Forelimb muscle (tissue), 1 donor: ENCODE results near the gene LRRC71. TPM values are rescaled to one million over a fixed set of nuclear protein-coding genes. Genes with fewer than 3 reads are reported as not detected.

Source experiments
- DNase-seq: peaks from one replicate; pipeline ENCODE4 v3.0.0-alpha.2; 2013; ENCODE audit warnings: low read depth
- polyA plus RNA-seq: library from polyadenylated mRNA; unstranded; fragments of 120-200 nt; gene quantifications from one replicate; pipeline ENCODE4 v1.2.1, GENCODE V29; 2013; ENCODE audit not compliant: insufficient read length

LRRC71 gene
- polyA plus RNA-seq, 1 donor, result 1.2 TPM

DNA sequence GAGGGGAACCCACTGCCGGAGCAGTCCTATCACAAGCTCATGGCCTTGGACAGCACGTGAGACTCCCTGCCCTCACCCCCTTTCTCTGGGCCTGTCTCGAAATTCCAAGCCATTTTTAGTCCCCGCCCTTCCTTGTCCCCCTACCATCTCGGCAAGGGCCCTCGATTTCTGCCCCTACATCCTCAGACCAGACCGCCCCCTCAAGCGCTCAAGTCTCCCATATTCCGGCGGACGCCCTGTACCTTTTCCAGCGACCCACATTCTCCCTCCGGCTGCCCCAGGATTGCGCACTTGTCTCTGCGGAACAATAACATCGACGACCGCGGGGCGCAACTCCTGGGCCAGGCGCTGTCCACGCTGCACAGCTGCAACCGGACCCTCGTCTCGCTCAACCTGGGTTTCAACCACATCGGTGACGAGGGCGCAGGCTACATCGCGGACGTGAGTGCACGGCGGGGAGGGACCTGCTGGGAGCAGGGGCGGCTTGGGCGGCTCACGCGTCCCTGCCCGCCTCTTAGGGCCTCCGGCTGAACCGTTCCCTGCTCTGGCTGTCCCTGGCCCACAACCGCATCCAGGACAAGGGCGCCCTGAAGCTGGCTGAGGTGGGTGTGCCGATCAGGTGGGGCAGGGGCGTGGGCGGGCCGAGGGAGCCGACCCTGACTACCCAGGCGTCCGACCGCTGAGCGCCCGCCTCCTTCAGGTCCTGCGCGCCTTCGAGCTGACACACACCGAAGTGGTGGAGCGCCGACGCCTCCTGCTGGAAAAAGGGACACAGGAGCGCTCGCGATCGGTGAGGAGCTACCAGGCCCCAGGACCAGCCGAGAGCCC lies 7.0 kb downstream of the LRRC71 start:
- no peak for DNase-seq

DNA sequence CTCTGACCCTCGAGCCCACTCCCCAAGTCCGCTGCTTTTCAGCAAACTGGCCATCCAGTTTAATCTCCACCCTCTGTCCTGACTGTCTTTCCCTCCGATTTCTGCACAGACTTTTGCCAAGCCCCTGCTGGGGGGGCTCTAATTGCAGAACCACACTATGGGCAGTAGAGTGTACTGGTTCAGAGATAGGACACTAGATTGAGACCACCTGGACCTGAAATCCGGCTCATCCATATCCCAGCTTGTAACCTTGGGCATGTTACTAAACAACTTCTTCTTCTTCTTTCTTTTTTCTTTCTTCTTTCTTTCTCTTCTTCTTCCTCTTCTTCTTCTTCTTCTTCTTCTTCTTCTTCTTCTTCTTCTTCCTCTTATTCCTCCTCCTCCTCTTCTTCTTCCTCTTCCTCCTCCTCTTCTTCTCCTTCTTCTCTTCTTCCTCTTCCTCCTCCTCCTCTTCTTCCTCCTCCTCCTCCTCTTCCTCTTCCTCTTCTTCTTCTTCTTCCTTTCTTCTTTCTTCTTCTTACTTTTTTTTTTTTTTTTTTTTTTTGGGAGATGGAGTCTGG lies 7.7 kb downstream of the LRRC71 start:
- no peak for DNase-seq

DNA sequence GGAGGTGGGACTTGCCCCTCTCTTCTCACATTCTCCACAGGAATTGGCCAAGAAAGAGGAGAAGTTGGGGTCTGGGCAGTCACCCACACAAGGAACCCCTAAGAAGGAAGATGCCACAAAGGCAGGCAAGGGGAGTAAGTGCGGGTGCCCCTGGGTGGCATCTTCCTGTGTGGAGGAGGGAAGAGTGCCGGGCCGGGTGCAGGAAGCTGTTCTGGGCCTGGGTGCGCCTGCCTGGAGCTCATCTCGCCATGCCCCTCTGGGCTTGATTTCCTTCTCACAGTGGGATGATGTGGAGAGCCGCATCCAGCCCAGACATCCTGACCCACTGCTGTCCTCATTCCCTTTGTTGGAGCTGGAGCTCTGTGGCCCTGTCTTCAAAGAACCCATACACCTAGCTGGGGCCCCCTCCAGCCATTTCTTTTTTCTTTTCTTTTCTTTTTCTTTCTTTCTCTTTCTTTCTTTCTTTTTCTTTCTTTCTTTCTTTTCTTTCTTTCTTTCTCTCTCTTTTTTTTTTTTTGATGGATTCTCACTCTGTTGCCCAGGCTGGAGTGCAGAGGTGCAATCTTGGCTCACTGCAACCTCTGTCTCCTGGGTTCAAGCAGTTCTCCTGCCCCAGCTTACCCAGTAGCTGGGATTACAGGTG lies 9.3 kb downstream of the LRRC71 start:
- DNase-seq, result no peak

DNA sequence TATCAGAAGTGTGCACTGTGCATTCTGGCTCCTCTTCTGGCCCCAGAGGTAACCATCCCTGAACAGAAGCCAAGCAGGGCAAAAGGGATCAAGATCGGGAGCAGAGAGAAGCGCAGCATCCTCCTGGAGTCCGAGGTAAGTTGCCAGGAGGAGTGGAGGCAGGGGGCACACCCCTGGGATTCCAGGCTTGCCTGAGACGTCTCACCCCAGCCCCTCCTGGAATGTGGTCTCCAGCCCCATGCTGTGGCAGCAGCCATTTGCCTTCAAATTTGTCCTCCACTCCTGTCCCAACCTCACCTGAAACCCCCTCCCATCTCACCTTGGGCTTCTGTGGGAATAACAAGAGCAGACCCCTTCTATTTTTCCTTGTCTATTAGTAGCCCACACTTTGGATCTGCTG lies 10.1 kb downstream of the LRRC71 start:
- DNase-seq, result no peak

DNA sequence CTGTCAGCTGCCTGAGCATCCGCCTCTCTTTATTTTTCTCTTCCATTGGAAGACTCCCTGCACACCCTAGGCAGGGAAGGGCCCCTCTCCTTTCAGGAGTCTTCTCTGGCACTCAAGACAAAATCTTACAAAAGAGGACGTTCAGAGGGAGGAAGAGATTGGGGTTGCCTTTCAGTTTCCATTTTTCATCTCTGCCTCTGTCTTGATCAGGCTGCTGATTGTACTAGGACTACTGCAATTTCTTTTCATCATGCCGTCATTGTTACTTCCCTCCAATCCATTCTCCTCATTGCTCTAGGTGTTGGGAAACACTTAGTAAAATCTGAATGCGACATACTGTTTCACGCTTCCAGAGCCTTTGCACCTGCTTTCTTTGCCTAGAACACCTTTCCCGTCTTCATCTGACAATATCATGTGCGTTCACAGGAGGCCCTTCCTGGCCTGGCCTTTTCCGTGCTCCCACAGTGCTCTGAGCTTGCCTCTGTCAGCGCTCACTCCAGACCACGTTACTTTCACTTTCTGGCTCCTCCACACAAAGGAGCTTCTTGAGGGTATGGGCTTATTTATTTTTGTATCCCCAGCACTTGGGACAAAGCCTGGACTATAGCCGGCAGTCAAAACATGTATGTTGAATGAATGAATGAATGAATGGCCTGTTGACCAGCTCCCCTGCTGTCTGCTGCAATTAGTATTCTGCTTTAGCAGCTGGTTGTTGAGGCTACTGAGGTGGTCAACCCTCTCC lies 10.9 kb downstream of the LRRC71 start:
- DNase-seq, result no peak

DNA sequence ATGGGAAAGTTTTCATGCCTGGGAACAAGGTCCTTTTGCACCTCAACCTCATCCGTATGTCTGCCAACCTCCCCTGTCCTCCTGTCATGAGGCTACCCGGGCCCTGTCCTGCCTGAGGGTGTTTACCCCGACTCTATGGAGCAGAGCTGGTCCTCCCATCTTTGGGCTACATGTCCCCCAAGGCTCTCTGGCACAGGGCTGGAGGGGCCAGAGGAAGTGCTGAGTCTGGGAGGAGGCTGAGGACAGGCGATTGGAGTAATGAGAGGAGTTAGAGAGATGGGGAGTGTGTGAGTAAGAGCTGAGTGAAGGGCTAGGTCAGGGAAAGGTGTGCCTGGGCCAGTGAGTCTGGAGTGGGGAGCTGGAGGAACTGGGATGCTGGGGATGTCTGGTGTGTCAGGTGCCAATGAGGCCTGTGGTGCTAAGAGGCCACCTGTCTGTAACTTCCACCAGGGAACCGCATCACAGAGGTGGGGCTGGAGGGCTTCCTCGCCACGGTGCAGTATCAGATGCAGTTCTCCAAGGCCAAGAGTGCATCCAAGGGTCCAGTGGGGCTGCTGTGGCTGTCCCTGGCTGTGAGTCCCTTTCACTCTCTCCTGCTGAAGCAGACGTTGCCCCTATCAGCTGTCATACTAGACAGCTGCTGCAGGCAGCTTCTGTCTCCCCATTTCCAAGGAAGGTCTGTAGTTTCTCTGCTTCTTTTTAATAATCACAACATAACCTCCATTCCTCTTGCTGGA lies 11.7 kb downstream of the LRRC71 start:
- DNase-seq, result no peak

DNA sequence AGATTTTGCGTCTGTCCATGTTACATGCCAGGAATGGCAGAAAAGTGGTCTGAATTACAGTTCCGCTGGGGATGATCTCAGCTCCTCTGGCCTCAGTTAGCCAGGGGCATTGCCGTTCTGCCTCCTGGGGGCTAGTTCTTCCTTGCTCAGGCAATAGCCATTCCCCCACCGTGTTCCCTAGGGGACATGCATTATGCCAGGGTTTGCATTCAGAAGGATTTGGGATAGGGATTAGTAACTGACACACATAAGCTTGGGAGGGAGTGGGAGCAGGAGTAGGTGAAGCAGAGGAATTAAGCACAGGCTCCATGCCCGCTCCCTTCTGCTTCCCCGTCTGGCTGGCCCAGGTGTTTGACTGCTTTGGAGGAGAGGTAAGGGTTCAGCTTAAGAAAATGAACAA lies 12.7 kb downstream of the LRRC71 start:
- no peak for DNase-seq

DNA sequence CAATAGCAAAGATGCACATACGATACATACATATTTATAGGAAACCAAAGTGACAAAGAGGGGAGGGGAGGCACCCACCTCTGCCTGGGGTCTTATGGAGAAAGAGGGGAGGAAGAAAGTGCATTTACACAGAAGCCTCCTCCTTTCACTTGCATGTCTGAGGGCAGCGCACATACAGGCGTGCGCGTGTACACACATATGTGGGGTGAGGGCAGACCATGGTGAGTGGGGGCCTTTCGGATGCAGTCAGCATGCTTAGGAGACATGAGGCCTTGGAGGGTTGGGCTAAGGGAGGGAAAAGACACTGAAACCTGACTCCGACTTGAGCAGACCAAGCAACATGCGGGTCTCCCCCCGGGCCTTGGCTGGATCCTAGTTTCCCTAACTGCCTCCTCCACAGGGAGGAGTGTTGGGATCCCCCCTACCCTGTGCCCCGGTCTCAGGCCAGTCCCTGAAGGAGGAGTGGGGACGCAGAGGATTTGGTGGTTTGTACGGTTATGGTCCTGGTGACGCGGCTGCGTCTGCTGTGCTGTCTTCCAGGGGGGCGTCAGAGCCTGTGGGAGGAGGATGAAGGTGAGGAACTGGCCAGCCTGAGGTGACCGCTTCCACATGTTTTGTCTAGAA lies 15.2 kb downstream of the LRRC71 start:
- DNase-seq, result no peak

DNA sequence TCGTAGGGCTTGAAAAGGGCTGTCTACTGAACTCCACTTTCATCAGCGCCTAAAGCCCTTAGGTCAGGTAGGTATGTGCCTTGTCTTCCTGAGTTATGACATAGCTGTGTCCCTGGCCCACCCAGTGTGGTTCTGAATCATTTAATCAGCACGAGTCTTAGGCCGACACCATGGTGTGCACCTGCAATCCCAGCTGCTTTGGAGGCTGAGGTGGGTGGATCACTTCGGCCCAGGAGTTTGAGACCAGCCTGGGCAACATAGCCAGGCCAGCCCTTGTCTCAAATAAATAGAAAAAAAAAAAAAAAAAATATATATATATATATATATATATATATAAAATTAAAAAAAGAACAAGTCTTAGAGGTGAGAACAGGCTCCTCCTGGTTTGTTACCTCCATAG lies 15.8 kb downstream of the LRRC71 start:
- no peak for DNase-seq

DNA sequence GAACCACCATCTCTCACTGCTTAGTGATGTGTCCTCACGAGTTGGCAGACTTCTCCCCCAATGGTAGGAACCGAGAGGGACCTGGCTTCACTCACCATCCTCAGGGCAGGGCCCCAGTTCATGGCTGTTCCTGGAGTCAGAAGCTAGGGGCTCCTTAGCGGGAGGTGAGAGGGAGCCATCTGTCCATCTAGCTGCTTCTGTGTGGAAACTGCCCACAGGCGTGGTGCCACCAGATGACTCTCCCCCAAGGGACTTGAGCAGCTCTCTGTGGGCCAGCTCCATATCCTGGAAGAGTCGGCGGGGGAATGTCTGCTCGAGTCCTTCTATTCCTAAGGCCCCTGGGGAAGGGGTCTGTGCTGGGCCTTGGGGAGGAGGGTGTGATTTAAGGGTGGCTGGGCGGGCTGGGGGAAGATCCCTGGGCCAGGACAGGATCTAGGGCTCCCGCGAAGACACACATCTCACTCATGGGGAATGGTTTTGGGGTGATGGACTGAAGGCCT lies 16.3 kb downstream of the LRRC71 start:
- no peak for DNase-seq

DNA sequence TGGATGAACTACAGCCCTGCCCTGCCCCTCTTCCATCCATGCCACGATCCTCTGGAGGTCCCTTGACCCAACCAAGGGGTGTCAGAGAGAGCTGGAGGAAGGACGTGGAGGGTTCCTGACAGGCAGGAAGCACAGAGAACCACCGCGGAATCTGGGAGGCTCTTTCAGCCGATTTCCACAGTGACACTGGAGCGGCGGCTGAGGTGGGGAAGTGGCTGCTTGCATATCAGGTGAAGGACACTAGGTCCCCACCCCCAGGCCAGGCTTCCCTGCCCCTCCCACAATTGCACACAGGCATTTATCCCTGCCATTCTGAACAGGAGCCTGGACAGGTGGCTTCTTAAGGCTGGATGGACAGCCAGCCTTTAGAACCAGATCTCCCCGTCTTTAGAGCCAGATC lies 17.5 kb downstream of the LRRC71 start:
- DNase-seq, result no peak

DNA sequence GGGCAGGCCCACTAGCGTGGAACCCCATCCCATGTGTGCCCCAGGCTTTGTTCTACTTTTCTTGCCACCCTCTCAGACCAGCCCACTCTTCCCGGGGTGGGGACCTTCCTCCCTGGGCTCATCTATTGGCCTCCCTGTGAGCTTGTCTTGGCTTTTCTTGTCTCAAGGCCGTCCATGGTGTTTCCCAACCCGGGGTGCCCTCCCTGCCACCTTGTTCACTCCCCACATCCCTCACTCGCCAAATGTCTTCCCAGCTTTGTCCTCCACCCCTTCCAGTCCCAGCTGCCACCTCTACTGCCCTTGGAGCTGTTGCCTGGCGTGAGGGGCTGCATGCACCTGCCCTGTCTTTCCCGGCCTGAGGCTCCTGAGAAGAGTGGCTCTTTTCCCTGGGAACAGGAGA lies 18.4 kb downstream of the LRRC71 start:
- no peak for DNase-seq

DNA sequence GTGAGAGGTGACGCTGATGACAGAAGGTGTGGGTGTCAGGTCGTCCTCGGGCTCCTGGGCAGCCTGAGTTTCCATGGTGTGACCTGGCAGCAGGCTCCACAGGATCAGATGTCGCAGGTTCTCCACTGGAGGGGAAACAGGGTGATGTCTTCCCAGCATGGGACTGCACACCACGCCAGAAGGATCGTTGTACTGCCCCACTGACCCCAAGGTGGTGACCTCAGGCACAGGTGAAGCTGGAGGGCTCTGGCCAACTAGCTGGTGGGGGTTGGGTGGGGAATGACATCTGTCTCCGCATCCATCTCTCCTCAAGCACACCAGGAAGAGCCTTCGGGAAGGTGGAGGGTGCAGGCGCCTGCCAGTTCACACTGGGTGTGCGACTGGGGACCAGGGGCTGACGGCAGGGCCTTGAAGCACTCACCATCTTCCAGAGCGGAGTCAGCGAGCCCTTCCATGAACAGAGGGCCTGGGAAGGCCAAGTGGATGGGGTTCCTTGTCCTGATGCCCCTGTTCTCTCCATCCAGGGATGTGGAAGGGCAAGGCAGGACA lies 19.4 kb downstream of the LRRC71 start:
- DNase-seq, result no peak

DNA sequence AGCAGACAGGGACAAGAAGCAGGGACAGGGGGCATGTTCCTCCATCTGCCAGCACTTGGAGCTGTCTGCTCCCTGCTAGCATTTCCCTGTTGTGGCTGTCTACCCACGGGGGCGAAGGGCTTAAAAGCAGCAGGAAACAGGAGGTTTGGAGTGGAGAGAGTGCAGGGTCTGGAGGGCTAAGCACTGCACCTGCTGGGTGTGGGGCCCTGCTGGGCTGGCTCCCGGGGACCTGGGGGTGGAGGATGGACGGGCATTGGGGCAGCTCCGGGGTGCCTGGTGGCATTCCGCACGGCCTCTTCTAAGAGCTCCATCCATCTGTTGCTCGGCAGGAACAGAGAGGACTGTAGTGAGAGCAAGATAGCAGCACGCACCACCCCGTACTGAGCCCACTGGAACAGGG lies 21.2 kb downstream of the LRRC71 start:
- DNase-seq, result no peak

DNA sequence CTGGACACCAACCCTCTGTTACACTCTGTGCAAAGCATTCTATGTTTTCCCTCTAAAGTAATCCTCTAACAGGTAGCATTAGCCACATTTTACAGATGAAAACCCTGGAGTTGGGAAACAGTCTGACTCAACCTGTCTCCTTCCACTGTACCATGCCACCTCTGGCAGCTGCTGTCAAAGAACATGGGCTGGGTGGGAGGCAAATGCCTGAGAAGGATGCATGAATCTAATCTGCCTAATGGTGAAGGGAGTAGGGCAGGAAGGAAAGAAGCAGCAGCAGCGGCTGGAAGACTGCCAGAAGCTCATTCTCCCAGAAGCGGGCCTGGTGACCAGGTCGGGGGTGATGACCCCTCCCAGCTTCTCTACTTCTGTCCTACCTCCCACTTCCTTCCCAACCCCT lies 21.7 kb downstream of the LRRC71 start:
- no peak for DNase-seq

DNA sequence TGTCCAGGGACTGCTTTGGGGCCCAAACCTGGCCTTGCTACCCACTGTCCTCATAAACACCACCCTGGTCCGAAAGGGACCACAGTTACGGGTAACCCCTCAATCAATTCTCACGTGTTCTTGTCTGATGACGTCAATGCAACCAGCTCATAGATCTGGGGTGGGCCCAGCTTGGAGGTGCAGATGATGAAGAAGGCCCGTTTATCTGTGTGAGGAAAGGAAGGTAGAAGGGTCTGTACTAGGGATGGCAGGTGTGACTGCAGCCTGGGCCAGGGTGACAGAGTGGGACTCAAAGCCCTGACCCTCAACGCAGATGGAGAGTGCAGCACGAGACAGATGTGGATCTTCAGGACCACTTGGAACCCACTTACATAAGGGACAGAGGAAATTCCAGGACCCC lies 22.1 kb downstream of the LRRC71 start:
- no peak for DNase-seq

DNA sequence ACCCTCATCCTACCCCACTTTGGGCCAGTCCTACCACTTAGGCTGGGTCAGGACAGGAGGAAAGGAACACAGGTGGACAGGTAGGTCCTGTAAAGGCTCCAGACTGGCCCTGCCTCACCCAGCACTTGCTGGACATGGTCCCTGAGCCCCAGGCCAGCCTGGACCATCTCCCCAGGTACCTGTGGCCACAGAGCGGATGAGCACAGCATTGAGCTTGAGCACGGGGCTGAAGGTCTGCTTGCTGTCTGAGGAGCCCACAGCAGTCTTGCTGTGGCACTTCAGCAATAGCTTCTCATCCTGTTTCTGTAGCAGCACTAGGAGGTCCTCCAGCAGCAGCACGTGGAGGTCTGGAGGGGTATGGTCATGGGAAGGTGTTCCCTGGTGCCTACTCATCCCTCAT lies 23.3 kb downstream of the LRRC71 start:
- no peak for DNase-seq

DNA sequence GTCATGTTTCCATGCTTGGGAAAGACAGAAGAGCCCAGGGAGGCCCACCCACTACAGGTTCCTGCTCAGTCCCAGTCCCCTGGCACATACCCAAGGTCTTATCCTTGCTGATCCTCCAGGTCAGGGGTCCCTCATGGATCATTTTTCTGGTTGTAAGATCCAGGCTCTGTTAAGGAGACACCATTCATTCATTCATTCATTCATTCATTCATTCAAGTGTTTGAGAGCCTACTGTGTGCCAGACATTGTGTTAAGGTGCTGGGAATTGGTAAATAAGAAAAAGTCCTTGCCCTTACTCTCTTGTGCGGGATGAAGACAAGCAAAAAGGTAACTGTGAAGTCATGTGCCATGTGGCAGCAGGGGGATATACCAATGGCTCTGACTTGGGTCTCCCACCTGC lies 23.8 kb downstream of the LRRC71 start:
- DNase-seq, result no peak

DNA sequence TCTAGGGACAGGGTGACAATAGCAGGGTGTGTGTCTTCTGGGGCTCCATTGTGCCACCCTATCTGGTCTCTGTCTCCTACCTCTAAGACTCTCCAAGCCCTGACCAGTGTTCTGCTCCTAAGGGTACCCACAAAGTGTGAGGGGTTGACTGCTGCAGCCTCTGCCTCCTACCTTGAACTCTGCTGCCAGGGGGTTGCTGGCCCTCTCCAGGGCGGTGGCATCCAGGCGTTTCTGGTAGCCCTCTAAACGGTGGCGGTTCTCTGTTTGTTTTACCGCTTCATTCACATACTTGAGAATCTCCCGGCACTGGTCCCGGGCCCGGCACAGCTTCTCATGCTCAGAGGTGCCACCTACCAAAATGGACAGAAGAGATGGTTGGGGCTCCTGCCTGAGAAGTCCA lies 24.4 kb downstream of the LRRC71 start:
- DNase-seq, result no peak

DNA sequence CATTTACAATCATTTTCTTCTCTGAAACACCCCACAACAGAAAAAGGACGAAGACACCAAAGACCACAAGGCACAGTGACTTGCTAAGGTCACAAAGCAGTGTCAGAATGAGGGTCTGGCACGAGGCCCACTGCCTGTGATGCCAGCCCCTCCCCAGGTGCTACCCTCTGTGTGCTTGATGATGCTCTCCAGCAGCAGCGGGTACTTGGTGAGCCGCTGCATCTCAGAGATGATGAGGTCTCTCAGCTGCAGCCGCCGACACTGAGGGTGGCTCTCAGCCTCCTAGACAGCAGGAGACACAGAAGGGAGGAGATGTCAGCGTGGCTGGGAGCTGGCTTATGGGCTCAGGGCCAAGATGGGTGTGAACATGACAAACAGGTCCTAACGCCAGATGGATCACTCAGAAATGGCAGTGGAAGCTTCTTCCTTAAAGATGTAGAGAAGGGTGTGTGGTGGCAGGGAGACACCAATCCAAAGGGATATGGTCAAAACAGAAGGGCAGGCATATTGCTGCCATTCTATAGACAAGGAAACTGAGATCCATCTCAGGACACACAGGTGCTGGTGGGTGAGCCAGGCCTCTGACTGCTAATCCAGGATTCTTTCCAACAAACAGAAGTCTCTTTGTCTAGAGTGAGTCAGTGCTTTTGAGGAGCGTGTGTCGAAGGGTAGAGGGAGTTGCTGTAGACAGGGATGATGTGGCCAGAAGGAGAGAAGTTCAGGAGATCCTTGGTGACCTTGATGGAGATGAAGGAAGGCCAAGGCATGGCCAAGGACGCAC lies 25.6 kb downstream of the LRRC71 start:
- DNase-seq, result no peak
